ENCODE data around the gene CCDC60.
"Not testable (repeated sequence)": the region's sequence is repeated elsewhere in the genome, so short reads cannot be mapped to it uniquely, and the experiment has no call there.

Gene CCDC60

DNA sequence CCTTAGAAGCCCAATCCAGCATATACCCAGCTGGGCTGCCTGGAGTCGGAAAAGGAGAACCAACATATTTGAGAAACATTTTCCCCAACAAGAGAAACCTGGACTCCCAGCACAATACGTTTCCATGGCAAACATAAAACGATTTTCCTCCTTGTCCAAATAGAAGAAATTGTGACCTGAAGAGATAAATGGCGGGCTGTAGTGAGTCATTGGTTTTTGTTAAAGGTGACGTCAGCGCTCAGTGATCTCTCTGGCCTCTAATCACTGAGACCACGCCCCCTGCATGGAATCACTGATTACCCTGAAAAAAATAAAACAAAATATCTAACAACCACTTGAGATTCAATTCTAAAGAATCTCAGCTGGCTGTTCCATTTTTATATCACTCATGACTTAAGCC is 6.0 kb downstream of the CCDC60 start:
- no peak for DNase-seq

DNA sequence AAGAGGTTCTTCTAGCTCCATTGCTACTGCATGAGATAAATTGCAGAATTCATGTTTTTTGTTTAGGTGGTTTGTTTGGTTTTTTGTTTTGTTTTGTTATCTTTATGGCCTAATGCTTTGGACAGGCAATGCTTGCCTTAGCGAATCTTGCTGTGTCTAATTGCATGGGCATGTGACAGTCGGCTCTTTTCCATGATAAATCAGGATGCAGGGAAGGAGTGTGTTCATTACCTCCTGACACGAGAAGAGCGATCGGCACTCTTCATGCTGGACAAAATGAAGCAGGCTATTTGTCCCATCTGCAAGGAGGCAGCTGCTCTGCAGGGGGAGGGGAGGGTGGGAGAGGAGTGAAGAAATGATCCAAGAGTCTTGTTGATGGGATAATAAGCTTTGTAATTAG is 6.5 kb downstream of the CCDC60 start:
- DNase-seq = no peak

DNA sequence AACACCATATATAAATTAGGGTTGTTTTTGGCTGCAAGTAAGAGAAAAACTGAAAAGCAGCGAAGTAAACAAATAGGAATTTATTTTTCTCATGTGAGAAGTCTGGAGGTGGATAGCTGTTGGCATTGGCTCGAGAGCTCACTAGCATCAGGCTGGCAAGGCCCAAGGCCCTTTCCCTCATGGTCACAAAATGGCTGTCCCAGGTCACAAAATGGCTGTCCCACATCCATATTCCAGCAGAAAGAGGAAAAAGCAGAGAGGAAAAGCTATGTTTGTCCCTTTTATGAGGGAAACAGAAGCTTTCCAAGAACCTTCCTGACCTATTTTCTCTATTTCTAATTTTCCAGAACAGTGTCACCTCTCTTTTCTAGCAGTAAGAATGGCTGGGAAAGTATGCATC is 7.5 kb downstream of the CCDC60 start:
- DNase-seq = no peak

GRCh38 chr12:119343130-119343529 is 8.6 kb downstream of the CCDC60 start:
- DNase-seq = no peak

GRCh38 chr12:119354172-119354571 is 19.6 kb downstream of the CCDC60 start:
- DNase-seq = no peak

- not testable (repeated sequence) for DNase-seq
Measured at GRCh38 chr12:119360366-119360765, 25.8 kb downstream of the CCDC60 start.

GRCh38 chr12:119363037-119363436 is 28.5 kb downstream of the CCDC60 start:
- DNase-seq = no peak

- no peak for DNase-seq
Measured at GRCh38 chr12:119363490-119363889, 29.0 kb downstream of the CCDC60 start.

GRCh38 chr12:119365451-119365850 is 30.9 kb downstream of the CCDC60 start:
- DNase-seq = no peak

DNA sequence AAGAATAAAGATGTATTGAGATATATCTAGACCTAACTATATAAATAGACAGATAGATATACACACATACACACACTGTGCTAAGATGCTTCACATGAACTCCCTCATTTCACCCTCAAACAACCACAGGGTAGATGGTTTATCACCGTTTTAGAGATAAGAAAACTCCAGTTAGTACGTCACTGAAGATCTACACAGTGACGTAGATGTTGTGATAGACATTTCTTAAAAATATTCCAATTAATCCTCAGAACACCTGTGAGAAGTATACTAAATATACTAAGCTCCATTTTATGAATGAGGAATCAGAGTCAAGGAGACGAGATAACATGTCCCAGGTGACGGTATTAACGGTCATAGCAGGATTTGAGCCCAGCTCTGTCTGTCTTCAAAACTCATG is 31.5 kb downstream of the CCDC60 start:
- DNase-seq = no peak

DNA sequence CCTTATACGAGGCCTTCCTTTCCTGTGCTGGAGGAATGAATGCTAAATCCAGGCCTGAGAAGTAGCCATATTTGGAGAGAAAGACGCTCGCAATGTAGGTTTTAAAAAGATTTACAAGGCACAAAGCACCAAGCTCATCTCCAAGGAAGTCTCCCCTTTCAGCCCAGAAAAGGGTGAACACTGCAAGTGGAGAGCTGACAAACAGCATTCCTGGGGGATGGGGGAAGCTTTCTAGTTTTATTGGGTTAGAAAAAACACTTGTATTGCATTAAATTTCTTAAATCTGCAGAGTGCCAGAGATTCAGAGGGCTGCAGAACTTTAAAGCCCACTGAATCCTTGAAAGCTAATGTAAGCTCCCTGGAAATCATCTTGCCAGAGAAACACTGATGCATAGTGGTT is 34.6 kb downstream of the CCDC60 start:
- no peak for DNase-seq

DNA sequence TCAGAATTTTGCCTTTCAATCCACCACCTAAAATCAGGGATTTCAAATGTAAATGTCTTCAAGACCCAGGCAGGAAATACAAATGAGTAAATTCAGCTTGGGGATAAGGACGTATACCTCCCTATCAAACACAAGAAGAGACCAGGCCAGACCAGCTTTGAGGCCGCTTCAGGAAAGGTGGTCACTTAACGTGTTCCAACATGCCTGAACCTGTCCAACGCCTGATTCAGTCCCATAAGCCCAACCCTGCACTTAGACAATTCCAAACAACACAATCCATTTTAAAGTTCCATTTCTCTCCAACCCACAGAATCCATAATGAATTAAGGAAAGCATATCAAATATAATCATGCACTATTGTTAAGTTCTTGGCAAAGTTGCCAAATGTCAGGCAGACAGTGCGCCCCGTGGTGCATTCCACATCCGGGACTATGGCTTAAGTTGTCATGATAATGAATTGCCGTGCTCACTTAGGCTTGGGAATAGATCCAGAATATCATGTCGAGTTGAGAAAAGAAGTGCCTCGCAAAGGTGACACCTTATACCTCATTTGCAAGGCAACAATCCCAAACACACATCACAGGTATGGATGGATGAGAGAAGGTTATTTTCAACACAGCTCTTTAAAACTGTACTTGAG is 35.5 kb downstream of the CCDC60 start:
- no peak for DNase-seq

DNA sequence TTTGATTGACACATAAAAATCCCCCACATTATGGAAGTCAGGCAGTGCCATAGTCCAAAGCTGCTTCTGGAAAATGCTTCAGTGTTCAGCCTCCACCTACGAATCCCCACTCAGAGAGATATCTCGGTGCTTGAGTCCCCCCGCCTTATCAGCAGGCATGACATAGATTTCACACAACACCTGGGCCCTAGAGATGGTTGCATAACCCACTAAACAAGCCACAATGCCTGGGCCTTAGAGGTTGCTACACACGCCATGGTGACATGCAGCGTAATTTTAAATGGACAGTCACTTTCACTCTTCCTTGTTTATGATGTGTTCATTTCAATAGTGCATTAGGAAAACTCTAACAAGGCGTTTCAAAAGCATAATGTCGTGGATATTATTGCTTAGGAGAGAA is 38.0 kb downstream of the CCDC60 start:
- peak in 1 of 3 donors; percentile 8 for DNase-seq

DNA sequence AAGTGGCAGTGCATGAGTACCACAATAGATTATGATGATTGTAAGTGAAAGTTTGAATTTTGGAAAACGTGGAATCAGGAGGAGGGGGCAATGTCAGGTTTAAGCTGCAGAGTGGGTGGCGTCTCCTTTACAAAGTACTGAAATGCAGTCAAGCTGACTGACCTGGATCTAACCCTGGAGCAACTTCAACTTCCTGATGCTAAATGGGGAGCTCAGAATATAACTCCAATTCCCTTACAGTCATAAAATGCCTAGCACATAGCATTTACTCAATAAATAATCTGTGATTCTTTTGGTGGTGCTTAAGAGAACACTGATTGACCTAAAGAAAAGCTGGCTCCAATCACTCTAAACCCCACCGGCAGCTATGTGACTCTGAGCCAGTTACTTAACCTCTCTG is 38.5 kb downstream of the CCDC60 start:
- no peak for DNase-seq

DNA sequence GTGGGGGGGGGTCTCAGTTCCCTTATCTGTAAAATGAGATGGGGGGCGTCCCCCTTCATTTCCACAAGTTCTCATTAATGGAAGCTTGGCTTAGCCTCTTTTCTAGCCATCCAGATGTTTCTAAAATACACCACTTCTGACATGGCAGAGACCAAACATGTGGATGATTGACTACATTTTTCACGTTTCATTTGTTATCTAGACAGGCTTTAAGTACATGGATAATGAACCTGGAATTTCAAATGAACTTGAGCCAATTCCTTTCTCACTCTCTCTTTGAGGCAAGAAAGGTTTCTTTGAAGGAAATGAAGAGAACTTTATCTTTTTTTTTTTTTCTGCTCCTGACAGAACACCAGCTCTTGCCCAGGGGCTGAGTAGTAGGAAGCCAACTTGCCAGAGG is 39.1 kb downstream of the CCDC60 start:
- DNase-seq = no peak

- no peak for DNase-seq
Measured at GRCh38 chr12:119374635-119375034, 40.1 kb downstream of the CCDC60 start.

GRCh38 chr12:119375075-119375882 is 40.8 kb downstream of the CCDC60 start:
- DNase-seq = peak; percentile 39 to 72 (median 63)

DNA sequence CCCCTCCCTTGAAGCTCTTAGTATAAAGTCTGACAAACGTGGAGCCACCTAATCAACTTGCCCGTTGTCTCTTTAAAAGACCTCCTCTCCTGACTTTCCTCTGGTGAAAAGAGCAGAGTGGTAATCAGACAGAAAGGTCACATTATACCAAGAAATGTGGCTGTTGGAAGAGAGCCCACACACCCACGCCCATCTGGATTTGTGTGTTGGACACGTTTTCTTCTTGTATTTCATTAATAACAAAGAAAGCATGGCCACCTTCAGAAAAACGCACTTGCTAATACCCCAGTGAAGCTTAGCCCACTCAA is 41.3 kb downstream of the CCDC60 start:
- DNase-seq = no peak

- no peak for DNase-seq
Measured at GRCh38 chr12:119378903-119379302, 44.4 kb downstream of the CCDC60 start.

- DNase-seq = no peak
Measured at GRCh38 chr12:119381471-119382235, 47.1 kb downstream of the CCDC60 start.

DNA sequence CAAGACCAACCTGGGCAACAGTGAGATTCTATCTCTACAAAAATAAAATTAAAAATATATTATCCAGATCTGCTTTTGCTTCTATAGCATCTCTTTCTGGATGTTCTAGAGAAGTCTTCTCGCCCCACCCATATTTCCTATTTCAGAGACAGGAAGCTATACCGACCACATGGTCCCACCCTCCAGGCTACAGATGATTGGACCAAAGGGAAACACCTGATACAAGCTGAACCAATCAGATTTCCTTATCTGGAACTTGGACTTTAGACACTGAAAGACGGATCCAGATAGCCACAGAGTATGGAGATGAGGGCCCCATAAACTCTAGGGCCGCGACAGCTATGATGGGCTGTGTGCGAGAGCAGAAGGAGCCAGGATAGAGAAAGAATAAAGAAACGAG is 48.7 kb downstream of the CCDC60 start:
- DNase-seq = no peak

- DNase-seq = no peak
Measured at GRCh38 chr12:119384340-119384739, 49.8 kb downstream of the CCDC60 start.

DNA sequence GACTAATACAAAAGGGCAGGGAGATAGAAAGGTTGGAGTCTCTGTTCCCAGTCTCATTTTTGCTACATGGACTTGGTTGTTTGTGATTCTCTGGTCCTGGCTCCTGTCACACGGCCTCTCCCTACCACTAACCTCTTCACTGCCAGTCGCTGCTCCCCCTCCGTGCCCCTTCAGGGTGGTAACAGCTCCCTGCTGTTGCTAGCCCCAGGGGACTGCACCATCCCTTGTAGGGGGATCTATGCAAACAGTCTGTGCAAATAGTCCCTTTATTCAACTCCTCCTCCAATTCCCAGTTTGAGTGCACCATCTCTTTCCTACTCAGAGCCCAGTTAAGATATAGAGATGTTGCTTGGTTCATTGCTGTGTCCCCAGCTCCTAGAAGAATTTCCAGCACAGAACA is 51.1 kb downstream of the CCDC60 start:
- no peak for DNase-seq

DNA sequence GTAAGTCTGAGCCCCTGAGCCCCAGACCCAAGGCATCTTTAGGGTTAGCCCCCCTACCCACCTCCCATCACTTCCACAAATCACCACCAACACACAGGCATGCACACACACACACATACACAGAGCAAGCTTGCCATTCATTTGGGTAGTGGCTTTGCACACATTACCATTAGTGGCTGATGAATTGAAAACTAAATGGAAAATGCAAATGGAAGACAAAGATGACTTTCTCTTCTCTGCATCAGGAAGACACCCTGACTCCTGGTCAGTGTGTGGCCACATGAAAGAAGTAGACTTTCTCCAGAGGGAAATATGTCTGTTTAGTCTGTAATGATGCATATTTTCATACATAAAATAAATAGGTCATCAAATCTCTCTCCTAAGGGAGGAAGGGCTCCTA is 55.2 kb downstream of the CCDC60 start:
- no peak for DNase-seq

Data from suppressor macrophage treated with lipopolysaccharide for 1 hour (primary cell).